Measurements from ENCODE around the gene GCSH. TPM values are rescaled to one million over a fixed set of nuclear protein-coding genes. Genes with fewer than 3 reads are reported as not detected.

GCSH gene
- polyA plus RNA-seq, 1 of the 3 experiments (the other 2 are of a cell fraction), result 20.7 TPM

DNA sequence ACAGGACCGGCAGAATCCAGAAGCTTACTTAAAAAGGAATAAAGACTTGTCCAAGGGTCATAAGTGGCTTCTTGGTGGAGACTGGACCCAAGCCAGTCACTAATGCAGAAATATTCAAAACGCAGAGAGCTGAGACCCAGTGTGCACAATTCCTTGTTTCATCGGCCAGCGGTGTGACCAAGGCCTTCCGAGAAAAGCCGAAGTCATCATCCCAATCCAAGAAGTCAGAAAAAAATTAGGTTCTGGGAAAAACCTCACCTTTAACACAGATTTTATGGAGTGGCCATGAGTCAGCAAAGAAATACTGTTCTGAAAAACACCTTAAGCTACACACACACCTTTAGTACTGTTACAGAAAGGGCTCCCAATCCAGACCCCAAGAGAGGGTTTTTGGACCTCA is 1.0 kb upstream of the GCSH start (continued):
- TF ChIP-seq RCOR1 (IDR thresholded peaks at IDR 0.05; ENCODE audit: low read length), result no peak
- no peak for TF ChIP-seq ELF1 (IDR thresholded peaks at IDR 0.05)
- TF ChIP-seq FOXM1 (IDR thresholded peaks at IDR 0.05; ENCODE audit: low read depth), result no peak

DNA sequence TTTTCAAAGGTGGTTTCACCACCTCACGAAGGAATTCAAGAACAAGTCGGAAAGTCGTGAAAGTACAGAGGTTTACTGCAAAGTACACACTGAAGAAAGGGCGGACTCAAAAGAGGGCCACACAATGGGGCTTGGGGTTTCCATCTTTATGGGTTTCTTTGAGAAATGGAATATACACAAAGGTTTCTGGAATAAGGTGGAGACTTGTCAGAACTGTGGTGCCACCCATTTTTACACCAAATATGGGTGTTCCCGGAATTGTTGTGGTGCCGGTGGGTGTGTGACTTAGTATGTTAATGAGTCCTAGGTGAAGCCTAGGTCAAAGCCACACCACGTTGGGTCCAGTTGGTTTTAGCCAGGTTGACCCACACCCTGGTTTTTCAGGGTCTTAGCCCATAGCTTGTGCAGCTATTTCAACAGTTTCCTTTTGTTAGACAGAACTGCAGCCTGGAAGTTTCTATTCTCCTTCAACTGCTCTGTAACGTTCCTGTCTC is 567 bp upstream of the GCSH start:
- H3K36me3 ChIP-seq (replicated peaks in 1 of 2; ENCODE audit: control insufficient read depth in 1 of 2, insufficient read depth in 2 of 2, low read length in 1 of 2), result peaks cover 0 to 14% of the 10 kb centered on the region in 2 experiments
- H3K4me1 ChIP-seq (ENCODE audit: control insufficient read depth in 1 of 2, insufficient read depth in 2 of 2, low read depth in 1 of 2, low read length in 1 of 2), result peaks cover 0 to 4% of the 10 kb centered on the region in 2 experiments; a peak in 1 of 4 replicates
- H3K9me2 ChIP-seq, result no peaks in the 10 kb centered on the region
- no peak overlapping the region for H3K9ac ChIP-seq
- DNase-seq, result no peak
- peak overlapping the region; percentile 71 for H3K4me2 ChIP-seq
- no peaks in the 10 kb centered on the region for H3K9me3 ChIP-seq
- peak overlapping the region in 1 of 2 experiments; percentile 28; a peak in 2 of 4 replicates for H3K4me3 ChIP-seq (ENCODE audit: low read depth in 2 of 2, low read length in 1 of 2)
- peak overlapping the region in 1 of 2 experiments; percentile 32; a peak in 1 of 4 replicates for H3K27ac ChIP-seq (ENCODE audit: low read depth in 2 of 2, low read length in 1 of 2)
- peak overlapping the region; percentile 97 for H2AFZ ChIP-seq (ENCODE audit: low read depth)
- H3K27me3 ChIP-seq (ENCODE audit: insufficient read depth), result no peaks in the 10 kb centered on the region
- ChIA-PET CTCF (interaction anchor here (1.0 kb wide), 1 partner anchor 61 kb away, joined by 4 read pairs; the partner anchor contains the start of gene ATMIN), POLR2A (no interaction called here)
- TF ChIP-seq FOXJ3 (CRISPR knock-in tag; IDR thresholded peaks at IDR 0.05), result no peak
- TF ChIP-seq TCF12 (IDR thresholded peaks at IDR 0.05), result no peak
- TF ChIP-seq POLR2AphosphoS5 (IDR thresholded peaks at IDR 0.05; ENCODE audit: low read depth, low read length), result no peak
- TF ChIP-seq, protein P1, sequence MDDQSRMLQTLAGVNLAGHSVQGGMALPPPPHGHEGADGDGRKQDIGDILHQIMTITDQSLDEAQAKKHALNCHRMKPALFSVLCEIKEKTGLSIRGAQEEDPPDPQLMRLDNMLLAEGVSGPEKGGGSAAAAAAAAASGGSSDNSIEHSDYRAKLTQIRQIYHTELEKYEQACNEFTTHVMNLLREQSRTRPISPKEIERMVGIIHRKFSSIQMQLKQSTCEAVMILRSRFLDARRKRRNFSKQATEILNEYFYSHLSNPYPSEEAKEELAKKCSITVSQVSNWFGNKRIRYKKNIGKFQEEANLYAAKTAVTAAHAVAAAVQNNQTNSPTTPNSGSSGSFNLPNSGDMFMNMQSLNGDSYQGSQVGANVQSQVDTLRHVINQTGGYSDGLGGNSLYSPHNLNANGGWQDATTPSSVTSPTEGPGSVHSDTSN (IDR thresholded peaks at IDR 0.05), result no peak
- TF ChIP-seq GABPA (IDR thresholded peaks at IDR 0.05; ENCODE audit: low read depth), result no peak
- no peak for TF ChIP-seq NFIC (IDR thresholded peaks at IDR 0.05; ENCODE audit: borderline replicate concordance)
- TF ChIP-seq, protein P2, sequence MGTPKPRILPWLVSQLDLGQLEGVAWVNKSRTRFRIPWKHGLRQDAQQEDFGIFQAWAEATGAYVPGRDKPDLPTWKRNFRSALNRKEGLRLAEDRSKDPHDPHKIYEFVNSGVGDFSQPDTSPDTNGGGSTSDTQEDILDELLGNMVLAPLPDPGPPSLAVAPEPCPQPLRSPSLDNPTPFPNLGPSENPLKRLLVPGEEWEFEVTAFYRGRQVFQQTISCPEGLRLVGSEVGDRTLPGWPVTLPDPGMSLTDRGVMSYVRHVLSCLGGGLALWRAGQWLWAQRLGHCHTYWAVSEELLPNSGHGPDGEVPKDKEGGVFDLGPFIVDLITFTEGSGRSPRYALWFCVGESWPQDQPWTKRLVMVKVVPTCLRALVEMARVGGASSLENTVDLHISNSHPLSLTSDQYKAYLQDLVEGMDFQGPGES (IDR thresholded peaks at IDR 0.05; ENCODE audit: low read depth, low read length), result no peak
- peaks cover 40% of the 10 kb centered on the region for H3K79me2 ChIP-seq (ENCODE audit: insufficient read depth)
- 41% methylated on average over 8 of the region's 8 CpGs for WGBS (ENCODE audit: low lambda C conversion rate)
- H3F3A ChIP-seq (replicated peaks; ENCODE audit: insufficient read depth), result no peaks in the 10 kb centered on the region
- no peaks in the 10 kb centered on the region for H4K20me1 ChIP-seq (ENCODE audit: insufficient read depth)

DNA sequence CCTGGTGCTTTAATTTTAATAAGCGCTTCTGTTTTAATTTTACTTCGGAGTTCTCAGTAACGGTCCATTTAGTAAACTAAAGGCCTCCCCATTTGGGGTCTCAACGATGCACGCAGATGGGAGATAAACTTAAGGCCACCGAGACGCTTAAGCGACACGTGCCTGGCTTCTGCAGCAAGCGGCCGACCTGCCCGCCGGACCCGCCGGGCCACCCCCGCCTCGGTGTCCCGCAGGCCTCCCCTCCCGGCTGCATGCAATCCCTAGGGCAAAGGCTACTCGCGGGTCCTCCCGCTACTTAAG is 592 bp downstream of the GCSH start:
- no peaks in the 10 kb centered on the region for H3K9me2 ChIP-seq
- 0% methylated on average over 5 of the region's 22 CpGs for WGBS (ENCODE audit: low lambda C conversion rate)
- peak overlapping the region; percentile 95 for H3K4me2 ChIP-seq
- peaks cover 0 to 4% of the 10 kb centered on the region in 2 experiments; a peak in 1 of 4 replicates for H3K4me1 ChIP-seq (ENCODE audit: control insufficient read depth in 1 of 2, insufficient read depth in 2 of 2, low read depth in 1 of 2, low read length in 1 of 2)
- POLR2A ChIA-PET, result no interaction called here
- H3F3A ChIP-seq (replicated peaks; ENCODE audit: insufficient read depth), result no peaks in the 10 kb centered on the region
- H4K20me1 ChIP-seq (ENCODE audit: insufficient read depth), result no peaks in the 10 kb centered on the region
- H2AFZ ChIP-seq (ENCODE audit: low read depth), result peak overlapping the region; percentile 90
- peaks cover 51% of the 10 kb centered on the region for H3K79me2 ChIP-seq (ENCODE audit: insufficient read depth)
- H3K27ac ChIP-seq (ENCODE audit: low read depth in 2 of 2, low read length in 1 of 2), result peak overlapping the region; percentile 64; a peak in 3 of 4 replicates
- no peaks in the 10 kb centered on the region for H3K9me3 ChIP-seq
- DNase-seq, result no peak
- H3K9ac ChIP-seq, result peak overlapping the region; percentile 81
- peaks cover 0 to 14% of the 10 kb centered on the region in 2 experiments for H3K36me3 ChIP-seq (replicated peaks in 1 of 2; ENCODE audit: control insufficient read depth in 1 of 2, insufficient read depth in 2 of 2, low read length in 1 of 2)
- CTCF ChIA-PET, result no interaction called here
- H3K27me3 ChIP-seq (ENCODE audit: insufficient read depth), result no peaks in the 10 kb centered on the region
- H3K4me3 ChIP-seq (ENCODE audit: low read depth in 2 of 2, low read length in 1 of 2), result peak overlapping the region; percentile 83 to 93
- TF ChIP-seq YY1 (IDR thresholded peaks at IDR 0.05; ENCODE audit: low read depth) (no peak), FOXJ3 (CRISPR knock-in tag; IDR thresholded peaks at IDR 0.05) (no peak), TEAD4 (IDR thresholded peaks at IDR 0.05; ENCODE audit: borderline replicate concordance, insufficient read depth) (no peak), JUND (IDR thresholded peaks at IDR 0.05) (no peak), GATA2 (CRISPR knock-in tag; IDR thresholded peaks at IDR 0.05) (no peak), FOSL2 (IDR thresholded peaks at IDR 0.05; ENCODE audit: borderline replicate concordance, low read depth) (no peak), NRF1 (IDR thresholded peaks at IDR 0.05; ENCODE audit: low read depth, low read length) (no peak), SIN3A (IDR thresholded peaks at IDR 0.05; ENCODE audit: borderline replicate concordance, low read depth, low read length) (no peak), SMC3 (IDR thresholded peaks at IDR 0.05; ENCODE audit: low read depth, low read length) (no peak), EP300 (IDR thresholded peaks at IDR 0.05; ENCODE audit: borderline replicate concordance in 1 of 2, low read depth in 1 of 2, low read length in 1 of 2) (no peak), NFIC (IDR thresholded peaks at IDR 0.05; ENCODE audit: borderline replicate concordance) (no peak), CHD2 (IDR thresholded peaks at IDR 0.05; ENCODE audit: low read length, partially characterized antibody) (no peak), TAF1 (IDR thresholded peaks at IDR 0.05; ENCODE audit: borderline replicate concordance, low read depth, low read length) (no peak), RFX5 (IDR thresholded peaks at IDR 0.05; ENCODE audit: low read length) (no peak)
- TF ChIP-seq, protein P3, sequence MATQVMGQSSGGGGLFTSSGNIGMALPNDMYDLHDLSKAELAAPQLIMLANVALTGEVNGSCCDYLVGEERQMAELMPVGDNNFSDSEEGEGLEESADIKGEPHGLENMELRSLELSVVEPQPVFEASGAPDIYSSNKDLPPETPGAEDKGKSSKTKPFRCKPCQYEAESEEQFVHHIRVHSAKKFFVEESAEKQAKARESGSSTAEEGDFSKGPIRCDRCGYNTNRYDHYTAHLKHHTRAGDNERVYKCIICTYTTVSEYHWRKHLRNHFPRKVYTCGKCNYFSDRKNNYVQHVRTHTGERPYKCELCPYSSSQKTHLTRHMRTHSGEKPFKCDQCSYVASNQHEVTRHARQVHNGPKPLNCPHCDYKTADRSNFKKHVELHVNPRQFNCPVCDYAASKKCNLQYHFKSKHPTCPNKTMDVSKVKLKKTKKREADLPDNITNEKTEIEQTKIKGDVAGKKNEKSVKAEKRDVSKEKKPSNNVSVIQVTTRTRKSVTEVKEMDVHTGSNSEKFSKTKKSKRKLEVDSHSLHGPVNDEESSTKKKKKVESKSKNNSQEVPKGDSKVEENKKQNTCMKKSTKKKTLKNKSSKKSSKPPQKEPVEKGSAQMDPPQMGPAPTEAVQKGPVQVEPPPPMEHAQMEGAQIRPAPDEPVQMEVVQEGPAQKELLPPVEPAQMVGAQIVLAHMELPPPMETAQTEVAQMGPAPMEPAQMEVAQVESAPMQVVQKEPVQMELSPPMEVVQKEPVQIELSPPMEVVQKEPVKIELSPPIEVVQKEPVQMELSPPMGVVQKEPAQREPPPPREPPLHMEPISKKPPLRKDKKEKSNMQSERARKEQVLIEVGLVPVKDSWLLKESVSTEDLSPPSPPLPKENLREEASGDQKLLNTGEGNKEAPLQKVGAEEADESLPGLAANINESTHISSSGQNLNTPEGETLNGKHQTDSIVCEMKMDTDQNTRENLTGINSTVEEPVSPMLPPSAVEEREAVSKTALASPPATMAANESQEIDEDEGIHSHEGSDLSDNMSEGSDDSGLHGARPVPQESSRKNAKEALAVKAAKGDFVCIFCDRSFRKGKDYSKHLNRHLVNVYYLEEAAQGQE (IDR thresholded peaks at IDR 0.05; ENCODE audit: low read depth, low read length), result no peak

Data from SK-N-SH (cell line).